ENCODE measurements around the gene SURF1. TPM values are rescaled to one million over a fixed set of nuclear protein-coding genes. Genes with fewer than 3 reads are reported as not detected.

SURF1 gene
- total and polyA plus RNA-seq, 9 of the 15 experiments (the other 6 are each of a cell fraction or from before 2014, with no cell fraction given): 16.1 to 31.3 (median 20.9) TPM

DNA sequence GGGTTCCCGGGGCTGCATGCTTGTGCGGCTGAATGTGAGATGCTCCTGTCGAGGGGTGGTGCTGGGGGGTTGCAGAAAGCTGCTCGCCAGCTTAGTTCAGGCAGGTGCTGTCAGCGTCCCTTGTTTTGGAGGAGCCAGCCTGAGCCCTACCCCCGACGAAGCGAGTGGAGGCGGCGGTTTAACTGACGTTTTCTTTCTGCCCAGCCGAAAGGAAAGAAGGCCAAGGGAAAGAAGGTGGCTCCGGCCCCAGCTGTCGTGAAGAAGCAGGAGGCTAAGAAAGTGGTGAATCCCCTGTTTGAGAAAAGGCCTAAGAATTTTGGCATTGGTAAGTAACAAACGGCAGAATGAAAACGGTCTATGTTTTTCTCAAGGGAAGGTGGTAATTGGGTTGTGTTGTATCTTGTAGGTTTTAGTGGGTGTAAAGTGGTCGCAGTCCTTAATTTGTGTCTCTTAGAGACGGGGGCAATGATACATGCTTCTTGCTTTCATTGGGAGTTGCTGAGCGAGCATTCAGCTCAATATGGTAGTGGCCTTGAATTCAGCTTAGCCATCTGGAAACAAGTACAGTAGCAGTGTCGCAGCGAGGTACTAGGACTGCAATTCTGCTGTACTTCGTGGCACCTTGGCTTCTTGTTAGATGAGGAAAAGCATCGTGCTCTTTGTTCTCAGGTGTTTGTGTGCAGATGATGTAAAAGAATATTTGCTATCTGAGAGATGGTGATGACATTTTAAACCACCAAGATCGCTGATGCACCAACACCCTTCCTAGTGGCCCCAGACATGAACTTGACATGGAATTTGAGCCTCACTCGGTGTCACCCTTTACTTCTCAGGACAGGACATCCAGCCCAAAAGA lies 7.3 kb downstream of the SURF1 start:
- H3K4me2 ChIP-seq (ENCODE audit: insufficient read depth, low read length): peak overlapping the region; percentile 93
- no peak for DNase-seq (ENCODE audit: extremely low read depth in 1 of 4, low spot score in 3 of 4)
- intact Hi-C loops (cut with micrococcal nuclease): no loop called here
- no peaks in the 10 kb centered on the region for H3K9me3 ChIP-seq (replicated peaks; ENCODE audit: control insufficient read depth, insufficient read depth, low read depth, low read length)
- 2% methylated on average over 25 of the region's 25 CpGs for WGBS (ENCODE audit: insufficient coverage, low coverage, missing lambda C conversion rate)
- H3K4me1 ChIP-seq (replicated peaks in 1 of 2; ENCODE audit: control insufficient read depth in 2 of 2, insufficient read depth in 2 of 2, low read length in 2 of 2): peaks cover 16 to 31% of the 10 kb centered on the region in 2 experiments; a peak in 4 of 5 replicates
- no peaks in the 10 kb centered on the region for H3K27me3 ChIP-seq (ENCODE audit: control insufficient read depth in 2 of 2, insufficient read depth in 2 of 2, low read length in 2 of 2)
- H3K9me1 ChIP-seq (ENCODE audit: control insufficient read depth, insufficient read depth, low read length): peaks cover 3% of the 10 kb centered on the region
- POLR2A ChIA-PET: interaction anchor here (1.0 to 3.4 kb wide), 18 partner anchors 8 to 321 kb away, joined by 3 to 31 read pairs (median 6); partner anchors contain the start of genes SLC2A6, SURF1 and SURF2
- peaks cover 57% of the 10 kb centered on the region for H3K79me2 ChIP-seq (ENCODE audit: control insufficient read depth, insufficient read depth, low read length)
- H4K20me1 ChIP-seq (replicated peaks; ENCODE audit: control insufficient read depth, insufficient read depth, low read length): peaks cover 32% of the 10 kb centered on the region
- CTCF ChIA-PET (ENCODE audit: low intra/inter-chr PET ratio): no interaction called here
- FAIRE-seq: peak; percentile 6
- H3K36me3 ChIP-seq (ENCODE audit: control insufficient read depth, insufficient read depth, low read length): peaks cover 74% of the 10 kb centered on the region
- H3K27ac ChIP-seq (ENCODE audit: extremely low read depth, low read depth, low read length): peak overlapping the region; percentile 98
- in situ Hi-C loops (cut with MboI): no loop called here
- ATAC-seq: no peak
- H3K4me3 ChIP-seq: peak overlapping the region; percentile 100
- no peak overlapping the region for H2AFZ ChIP-seq (ENCODE audit: low read depth, low read length)
- BruUV-seq (replicated peaks): TSS peak; percentile 62
- peak overlapping the region; percentile 100 for H3K9ac ChIP-seq (ENCODE audit: insufficient read depth in 1 of 2, low read depth in 2 of 2, low read length in 2 of 2)
- TF ChIP-seq, protein P1, sequence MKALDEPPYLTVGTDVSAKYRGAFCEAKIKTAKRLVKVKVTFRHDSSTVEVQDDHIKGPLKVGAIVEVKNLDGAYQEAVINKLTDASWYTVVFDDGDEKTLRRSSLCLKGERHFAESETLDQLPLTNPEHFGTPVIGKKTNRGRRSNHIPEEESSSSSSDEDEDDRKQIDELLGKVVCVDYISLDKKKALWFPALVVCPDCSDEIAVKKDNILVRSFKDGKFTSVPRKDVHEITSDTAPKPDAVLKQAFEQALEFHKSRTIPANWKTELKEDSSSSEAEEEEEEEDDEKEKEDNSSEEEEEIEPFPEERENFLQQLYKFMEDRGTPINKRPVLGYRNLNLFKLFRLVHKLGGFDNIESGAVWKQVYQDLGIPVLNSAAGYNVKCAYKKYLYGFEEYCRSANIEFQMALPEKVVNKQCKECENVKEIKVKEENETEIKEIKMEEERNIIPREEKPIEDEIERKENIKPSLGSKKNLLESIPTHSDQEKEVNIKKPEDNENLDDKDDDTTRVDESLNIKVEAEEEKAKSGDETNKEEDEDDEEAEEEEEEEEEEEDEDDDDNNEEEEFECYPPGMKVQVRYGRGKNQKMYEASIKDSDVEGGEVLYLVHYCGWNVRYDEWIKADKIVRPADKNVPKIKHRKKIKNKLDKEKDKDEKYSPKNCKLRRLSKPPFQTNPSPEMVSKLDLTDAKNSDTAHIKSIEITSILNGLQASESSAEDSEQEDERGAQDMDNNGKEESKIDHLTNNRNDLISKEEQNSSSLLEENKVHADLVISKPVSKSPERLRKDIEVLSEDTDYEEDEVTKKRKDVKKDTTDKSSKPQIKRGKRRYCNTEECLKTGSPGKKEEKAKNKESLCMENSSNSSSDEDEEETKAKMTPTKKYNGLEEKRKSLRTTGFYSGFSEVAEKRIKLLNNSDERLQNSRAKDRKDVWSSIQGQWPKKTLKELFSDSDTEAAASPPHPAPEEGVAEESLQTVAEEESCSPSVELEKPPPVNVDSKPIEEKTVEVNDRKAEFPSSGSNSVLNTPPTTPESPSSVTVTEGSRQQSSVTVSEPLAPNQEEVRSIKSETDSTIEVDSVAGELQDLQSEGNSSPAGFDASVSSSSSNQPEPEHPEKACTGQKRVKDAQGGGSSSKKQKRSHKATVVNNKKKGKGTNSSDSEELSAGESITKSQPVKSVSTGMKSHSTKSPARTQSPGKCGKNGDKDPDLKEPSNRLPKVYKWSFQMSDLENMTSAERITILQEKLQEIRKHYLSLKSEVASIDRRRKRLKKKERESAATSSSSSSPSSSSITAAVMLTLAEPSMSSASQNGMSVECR (CRISPR knock-in tag; IDR thresholded peaks at IDR 0.05): 0 out of 2 replicates have a peak, but pooled peaks have one; percentile 23
- TF ChIP-seq RNF2 (IDR thresholded peaks at IDR 0.05) (no peak), FOXM1 (IDR thresholded peaks at IDR 0.05; ENCODE audit: low read depth) (no peak), FOXM1 (CRISPR knock-in tag; IDR thresholded peaks at IDR 0.05; ENCODE audit: low read depth) (no peak), TOE1 (IDR thresholded peaks at IDR 0.05; ENCODE audit: borderline replicate concordance) (0 out of 2 replicates have a peak, but pooled peaks have one; percentile 8), TOE1 (CRISPR knock-in tag; IDR thresholded peaks at IDR 0.05; ENCODE audit: borderline replicate concordance, low read depth) (no peak), TEAD1 (CRISPR knock-in tag; IDR thresholded peaks at IDR 0.05) (no peak; a peak in 1 of 4 replicates), POLR2A (conservative IDR thresholded peaks at IDR 0.05) (peak; percentile 15; the same call in 1 of the 2 replicates), RBM17 (IDR thresholded peaks at IDR 0.05; ENCODE audit: borderline replicate concordance, low read depth, low read length) (no peak), OTX1 (CRISPR knock-in tag; IDR thresholded peaks at IDR 0.05) (0 out of 2 replicates have a peak, but pooled peaks have one; percentile 27), CHCHD3 (CRISPR knock-in tag; IDR thresholded peaks at IDR 0.05) (no peak)
- TF ChIP-seq, protein P2, sequence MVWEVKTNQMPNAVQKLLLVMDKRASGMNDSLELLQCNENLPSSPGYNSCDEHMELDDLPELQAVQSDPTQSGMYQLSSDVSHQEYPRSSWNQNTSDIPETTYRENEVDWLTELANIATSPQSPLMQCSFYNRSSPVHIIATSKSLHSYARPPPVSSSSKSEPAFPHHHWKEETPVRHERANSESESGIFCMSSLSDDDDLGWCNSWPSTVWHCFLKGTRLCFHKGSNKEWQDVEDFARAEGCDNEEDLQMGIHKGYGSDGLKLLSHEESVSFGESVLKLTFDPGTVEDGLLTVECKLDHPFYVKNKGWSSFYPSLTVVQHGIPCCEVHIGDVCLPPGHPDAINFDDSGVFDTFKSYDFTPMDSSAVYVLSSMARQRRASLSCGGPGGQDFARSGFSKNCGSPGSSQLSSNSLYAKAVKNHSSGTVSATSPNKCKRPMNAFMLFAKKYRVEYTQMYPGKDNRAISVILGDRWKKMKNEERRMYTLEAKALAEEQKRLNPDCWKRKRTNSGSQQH (CRISPR knock-in tag; IDR thresholded peaks at IDR 0.05): 0 out of 2 replicates have a peak, but pooled peaks have one; percentile 60
- TF ChIP-seq, protein P3, sequence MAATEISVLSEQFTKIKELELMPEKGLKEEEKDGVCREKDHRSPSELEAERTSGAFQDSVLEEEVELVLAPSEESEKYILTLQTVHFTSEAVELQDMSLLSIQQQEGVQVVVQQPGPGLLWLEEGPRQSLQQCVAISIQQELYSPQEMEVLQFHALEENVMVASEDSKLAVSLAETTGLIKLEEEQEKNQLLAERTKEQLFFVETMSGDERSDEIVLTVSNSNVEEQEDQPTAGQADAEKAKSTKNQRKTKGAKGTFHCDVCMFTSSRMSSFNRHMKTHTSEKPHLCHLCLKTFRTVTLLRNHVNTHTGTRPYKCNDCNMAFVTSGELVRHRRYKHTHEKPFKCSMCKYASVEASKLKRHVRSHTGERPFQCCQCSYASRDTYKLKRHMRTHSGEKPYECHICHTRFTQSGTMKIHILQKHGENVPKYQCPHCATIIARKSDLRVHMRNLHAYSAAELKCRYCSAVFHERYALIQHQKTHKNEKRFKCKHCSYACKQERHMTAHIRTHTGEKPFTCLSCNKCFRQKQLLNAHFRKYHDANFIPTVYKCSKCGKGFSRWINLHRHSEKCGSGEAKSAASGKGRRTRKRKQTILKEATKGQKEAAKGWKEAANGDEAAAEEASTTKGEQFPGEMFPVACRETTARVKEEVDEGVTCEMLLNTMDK (IDR thresholded peaks at IDR 0.05; ENCODE audit: borderline replicate concordance, insufficient read depth, low read depth, low read length, poor library complexity, severe bottlenecking): no peak
